IMR-90 (cell line): ENCODE measurements around the gene FTHL17. TPM values are rescaled to one million over a fixed set of nuclear protein-coding genes. Genes with fewer than 3 reads are reported as not detected.

Experiments used
- ATAC-seq: fragments of 200-7000 bp; cut with Tn5 transposase; 2 replicates; pipeline ENCODE4 v1.9.1; 2020; ENCODE audit warnings: low read depth, mild to moderate bottlenecking, moderate library complexity
- BruUV-seq: library from RNA; stranded (reverse); fragments of 400-500 nt; replicated peaks from 2 replicates; lab custom pipeline; 2021; lab: Mats Ljungman, UMichigan
- CTCF ChIA-PET: fragments of 300-600 bp; formaldehyde crosslinking; extraction: SDS; loops from one replicate; lab custom pipeline; 2021; ENCODE audit warnings: antibody characterized with exemption; lab: Yijun Ruan, JAX
- POLR2A ChIA-PET: fragments of 300-600 bp; sonication (Branson Sonifier 250); formaldehyde crosslinking; loops from one replicate; lab custom pipeline; 2022; ENCODE audit warnings: antibody characterized with exemption; ENCODE audit not compliant: unreplicated experiment; lab: Charles Lee
- DNase-seq: peaks from one replicate; pipeline ENCODE4 v3.0.0; 2013
- H2AFZ ChIP-seq: replicated peaks from 2 replicates; pipeline ENCODE3; 2013; ENCODE audit warnings: low read length, mild to moderate bottlenecking; ENCODE audit not compliant: poor library complexity
- H2AK5ac ChIP-seq: 2 replicates; pipeline ENCODE4 v1.6.1; 2013; ENCODE audit warnings: low read depth, low read length, inconsistent platforms
- H2AK9ac ChIP-seq: replicated peaks from 2 replicates; pipeline ENCODE3; 2013; ENCODE audit warnings: mild to moderate bottlenecking, low read depth, low read length, moderate library complexity; ENCODE audit not compliant: poor library complexity
- H2BK120ac ChIP-seq: 2 replicates; pipeline ENCODE4 v1.6.1; 2013; ENCODE audit warnings: low read depth, low read length, inconsistent platforms
- H2BK15ac ChIP-seq: 3 replicates; pipeline ENCODE4 v1.6.1; 2013; ENCODE audit warnings: low read depth, low read length, inconsistent platforms
- H2BK20ac ChIP-seq: 2 replicates; pipeline ENCODE4 v1.6.1; 2013; ENCODE audit warnings: low read depth, mild to moderate bottlenecking, inconsistent platforms, low read length, moderate library complexity
- H2BK5ac ChIP-seq: 2 replicates; pipeline ENCODE4 v1.6.1; 2013; ENCODE audit warnings: mild to moderate bottlenecking, low read depth, low read length, inconsistent platforms; ENCODE audit not compliant: poor library complexity, severe bottlenecking
- H3K14ac ChIP-seq: replicated peaks from 2 replicates; pipeline ENCODE4 v1.6.1; 2013; ENCODE audit warnings: low read depth, low read length, inconsistent platforms
- H3K18ac ChIP-seq: 2 replicates; pipeline ENCODE4 v1.6.1; 2013; ENCODE audit warnings: low read depth, low read length, control low read depth
- H3K23ac ChIP-seq: 2 replicates; pipeline ENCODE4 v1.6.1; 2013; ENCODE audit warnings: low read depth, low read length, inconsistent platforms
- H3K27ac ChIP-seq: 2 replicates; pipeline ENCODE4 v1.5.1; 2013; ENCODE audit warnings: mild to moderate bottlenecking, control low read depth, low read length; ENCODE audit not compliant: insufficient read depth
- H3K27me3 ChIP-seq: 2 replicates; pipeline ENCODE4 v1.6.1; 2013; ENCODE audit warnings: low read length; ENCODE audit not compliant: control insufficient read depth, insufficient read depth
- H3K36me3 ChIP-seq: 2 replicates; pipeline ENCODE4 v1.6.1; 2013; ENCODE audit warnings: low read length, mixed read lengths; ENCODE audit not compliant: control insufficient read depth, insufficient read depth
- H3K4ac ChIP-seq: 2 replicates; pipeline ENCODE4 v1.6.1; 2013; ENCODE audit warnings: low read depth, low read length, inconsistent platforms
- H3K4me1 ChIP-seq: 2 replicates; pipeline ENCODE4 v1.6.1; 2013; ENCODE audit warnings: low read length, mixed read lengths; ENCODE audit not compliant: control insufficient read depth, insufficient read depth
- H3K4me2 ChIP-seq: 2 replicates; pipeline ENCODE4 v1.6.1; 2013; ENCODE audit warnings: low read depth, mild to moderate bottlenecking, control low read depth, low read length, moderate library complexity
- H3K4me3 ChIP-seq: 2 replicates; pipeline ENCODE4 v1.5.1; 2013; ENCODE audit warnings: low read depth, mild to moderate bottlenecking, control low read depth, low read length, moderate library complexity; ENCODE audit not compliant: insufficient read depth
- H3K56ac ChIP-seq: 2 replicates; pipeline ENCODE4 v1.6.1; 2013; ENCODE audit warnings: low read length, inconsistent platforms; ENCODE audit not compliant: insufficient read depth; ENCODE audit errors: extremely low read depth
- H3K79me1 ChIP-seq, 2 experiments: 2 replicates each; pipeline ENCODE4 v1.6.1; 2013; ENCODE audit warnings: low read length in 2 of 2, inconsistent platforms in 1 of 2, low read depth in 1 of 2
- H3K9ac ChIP-seq: 2 replicates; pipeline ENCODE4 v1.6.1; 2013; ENCODE audit warnings: low read depth, low read length, control low read depth
- H3K9me1 ChIP-seq: 2 replicates; pipeline ENCODE4 v1.6.1; 2013; ENCODE audit warnings: low read length, inconsistent platforms; ENCODE audit not compliant: insufficient read depth
- H3K9me3 ChIP-seq: 2 replicates; pipeline ENCODE4 v1.6.1; 2013; ENCODE audit warnings: low read length; ENCODE audit not compliant: control insufficient read depth, insufficient read depth
- H4K20me1 ChIP-seq: 2 replicates; pipeline ENCODE4 v1.6.1; 2013; ENCODE audit warnings: low read length, inconsistent platforms; ENCODE audit not compliant: insufficient read depth
- H4K5ac ChIP-seq: 2 replicates; pipeline ENCODE4 v1.6.1; 2013; ENCODE audit warnings: mild to moderate bottlenecking, low read depth, low read length, control low read depth
- H4K8ac ChIP-seq, 2 experiments: 2 replicates each; pipeline ENCODE4 v1.6.1; 2013; ENCODE audit warnings: low read depth in 2 of 2, low read length in 2 of 2, control low read depth in 1 of 2, inconsistent platforms in 1 of 2
- H4K91ac ChIP-seq: 2 replicates; pipeline ENCODE4 v1.6.1; 2013; ENCODE audit warnings: low read depth, low read length, inconsistent platforms; ENCODE audit not compliant: insufficient read depth
- BHLHE40 ChIP-seq: fragments of 150-350 bp; IDR thresholded peaks from 2 replicates; pipeline ENCODE4 v1.6.1; 2016; ENCODE audit warnings: mild to moderate bottlenecking, low read depth, low read length
- CEBPB ChIP-seq: IDR thresholded peaks from 2 replicates; pipeline ENCODE4 v1.6.1; 2012; ENCODE audit warnings: low read depth, low read length, improper control_type of control experiment
- CHD1 ChIP-seq: IDR thresholded peaks from 2 replicates; pipeline ENCODE4 v1.6.1; 2012; ENCODE audit warnings: low read depth, low read length, improper control_type of control experiment
- CTCF ChIP-seq: conservative IDR thresholded peaks from 2 replicates; pipeline ENCODE4 v1.5.1; 2012; ENCODE audit warnings: mild to moderate bottlenecking, low read depth, low read length, improper control_type of control experiment
- FOS ChIP-seq: fragments of 150-350 bp; IDR thresholded peaks from 2 replicates; pipeline ENCODE4 v1.6.1; 2016; ENCODE audit warnings: low read depth, low read length
- MAFK ChIP-seq: IDR thresholded peaks from 2 replicates; pipeline ENCODE4 v1.6.1; 2012; ENCODE audit warnings: low read depth, low read length, improper control_type of control experiment
- MAZ ChIP-seq: IDR thresholded peaks from 2 replicates; pipeline ENCODE4 v1.6.1; 2012; ENCODE audit warnings: low read depth, mild to moderate bottlenecking, low read length, improper control_type of control experiment, moderate library complexity, borderline replicate concordance
- MXI1 ChIP-seq: IDR thresholded peaks from 2 replicates; pipeline ENCODE4 v1.6.1; 2012; ENCODE audit warnings: low read depth, mild to moderate bottlenecking, low read length, moderate library complexity, borderline replicate concordance
- NFE2L2 ChIP-seq: fragments of 150-350 bp; IDR thresholded peaks from 2 replicates; pipeline ENCODE4 v1.6.1; 2016; ENCODE audit warnings: low read depth, mild to moderate bottlenecking, low read length
- POLR2A ChIP-seq: IDR thresholded peaks from 2 replicates; pipeline ENCODE4 v1.6.1; 2012; ENCODE audit warnings: mild to moderate bottlenecking, low read depth, low read length
- RAD21 ChIP-seq: IDR thresholded peaks from 2 replicates; pipeline ENCODE4 v1.6.1; 2012; ENCODE audit warnings: low read length, improper control_type of control experiment
- RCOR1 ChIP-seq: IDR thresholded peaks from 2 replicates; pipeline ENCODE4 v1.6.1; 2012; ENCODE audit warnings: mild to moderate bottlenecking, low read length, improper control_type of control experiment; ENCODE audit not compliant: insufficient replicate concordance
- RFX5 ChIP-seq: IDR thresholded peaks from 2 replicates; pipeline ENCODE4 v1.8.0; 2012; ENCODE audit warnings: low read depth, mild to moderate bottlenecking, low read length, moderate library complexity
- SMC3 ChIP-seq: fragments of 150-350 bp; IDR thresholded peaks from 2 replicates; pipeline ENCODE4 v1.6.1; 2016; ENCODE audit warnings: low read depth, mild to moderate bottlenecking, antibody characterized with exemption, low read length, moderate library complexity
- USF2 ChIP-seq: fragments of 150-350 bp; IDR thresholded peaks from 2 replicates; pipeline ENCODE4 v1.6.1; 2017; ENCODE audit warnings: mild to moderate bottlenecking, antibody characterized with exemption, low read length, low read depth
- dilution Hi-C: fragments of 300-500 bp; cut with HindIII; formaldehyde crosslinking; loops from one replicate; pipeline ENCODE4 v1.14.3; 2018; ENCODE audit warnings: low sequenced_read_pairs; ENCODE audit not compliant: unreplicated experiment
- in situ Hi-C: fragments of 300-500 bp; cut with MboI; formaldehyde crosslinking; loops from 3 replicates; pipeline ENCODE4 v1.14.3; 2019; ENCODE audit warnings: low sequenced_read_pairs, inconsistent platforms, mixed read lengths
- intact Hi-C: fragments of 100-400 bp; cut with micrococcal nuclease; formaldehyde crosslinking; loops from 2 replicates; pipeline ENCODE4 v1.10.0; 2022
- polyA plus RNA-seq, 3 experiments: library from polyadenylated mRNA; depleted of rRNA; stranded (reverse); fragments of >200 nt; gene quantifications; 2 replicates each; pipeline ENCODE4 v1.2.3, GENCODE V29; 2012; ENCODE audit warnings: low replicate concordance in 1 of 3
- total RNA-seq: library from RNA; depleted of rRNA; stranded (reverse); fragments of >200 nt; gene quantifications from 2 replicates; pipeline ENCODE4 v1.2.3, GENCODE V29; 2012
- TF ChIP-seq, protein P1 (sequence below): fragments of 150-350 bp; IDR thresholded peaks from 2 replicates; pipeline ENCODE4 v1.6.1; 2016; ENCODE audit warnings: low read depth, mild to moderate bottlenecking, low read length, moderate library complexity, borderline replicate concordance

Gene FTHL17
- total and polyA plus RNA-seq, 2 of the 4 experiments (the other 2 are of a cell fraction) = not detected

GRCh38 chrX:31070057-31070468 is 1.8 kb downstream of the FTHL17 start:
- no peaks in the 10 kb centered on the region for H3K79me1 ChIP-seq
- no peak overlapping the region for H4K91ac ChIP-seq
- no peak overlapping the region for H3K4ac ChIP-seq
- no peak overlapping the region for H3K56ac ChIP-seq
- BruUV-seq = no TSS peak
- H3K4me1 ChIP-seq = no peaks in the 10 kb centered on the region
- H3K18ac ChIP-seq = no peak overlapping the region
- DNase-seq = no peak
- H3K27me3 ChIP-seq = no peaks in the 10 kb centered on the region
- H2BK15ac ChIP-seq = no peak overlapping the region
- no peak overlapping the region for H3K9ac ChIP-seq
- H4K5ac ChIP-seq = no peak overlapping the region
- dilution Hi-C loops = no loop called here
- H3K14ac ChIP-seq = no peak overlapping the region
- no peaks in the 10 kb centered on the region for H4K20me1 ChIP-seq
- no peaks in the 10 kb centered on the region; the same call in 1 of the 2 replicates for H3K9me3 ChIP-seq
- in situ Hi-C loops = no loop called here
- no peak overlapping the region for H3K23ac ChIP-seq
- no peak overlapping the region for H2AK9ac ChIP-seq
- no peak overlapping the region for H3K4me2 ChIP-seq
- no peak overlapping the region for H2BK5ac ChIP-seq
- no peak overlapping the region for H2BK20ac ChIP-seq
- no peaks in the 10 kb centered on the region for H3K36me3 ChIP-seq
- H2AFZ ChIP-seq = no peak overlapping the region
- intact Hi-C loops = no loop called here
- no peak overlapping the region for H4K8ac ChIP-seq
- no peaks in the 10 kb centered on the region for H3K9me1 ChIP-seq
- ChIA-PET POLR2A (no interaction called here), CTCF (no interaction called here)
- no peak overlapping the region for H2BK120ac ChIP-seq
- no peak overlapping the region for H3K27ac ChIP-seq
- no peak overlapping the region for H2AK5ac ChIP-seq
- no peak for TF ChIP-seq RCOR1
- no peak for TF ChIP-seq USF2
- no peak for TF ChIP-seq MAZ
- TF ChIP-seq, protein P1, sequence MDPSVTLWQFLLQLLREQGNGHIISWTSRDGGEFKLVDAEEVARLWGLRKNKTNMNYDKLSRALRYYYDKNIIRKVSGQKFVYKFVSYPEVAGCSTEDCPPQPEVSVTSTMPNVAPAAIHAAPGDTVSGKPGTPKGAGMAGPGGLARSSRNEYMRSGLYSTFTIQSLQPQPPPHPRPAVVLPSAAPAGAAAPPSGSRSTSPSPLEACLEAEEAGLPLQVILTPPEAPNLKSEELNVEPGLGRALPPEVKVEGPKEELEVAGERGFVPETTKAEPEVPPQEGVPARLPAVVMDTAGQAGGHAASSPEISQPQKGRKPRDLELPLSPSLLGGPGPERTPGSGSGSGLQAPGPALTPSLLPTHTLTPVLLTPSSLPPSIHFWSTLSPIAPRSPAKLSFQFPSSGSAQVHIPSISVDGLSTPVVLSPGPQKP = no peak
- TF ChIP-seq NFE2L2 = no peak
- no peak for TF ChIP-seq MAFK
- TF ChIP-seq CTCF = no peak
- TF ChIP-seq MXI1 = no peak
- TF ChIP-seq CEBPB = no peak
- TF ChIP-seq RFX5 = no peak
- no peak for TF ChIP-seq RAD21
- no peak for TF ChIP-seq FOS
- TF ChIP-seq POLR2A = no peak
- TF ChIP-seq BHLHE40 = no peak
- TF ChIP-seq SMC3 = no peak
- TF ChIP-seq CHD1 = no peak
- ATAC-seq = no peak
- no peak overlapping the region for H3K4me3 ChIP-seq
